ENCODE measurements around the gene RAB40AL.
"Not testable (repeated sequence)": the region's sequence is repeated elsewhere in the genome, so short reads cannot be mapped to it uniquely, and the experiment has no call there.

RAB40AL gene

GRCh38 chrX:102968216-102968615 lies 31.1 kb downstream of the RAB40AL start:
- no peak for TF ChIP-seq CTCF (conservative IDR thresholded peaks at IDR 0.05; ENCODE audit: low read length)
- no peak overlapping the region for H3K4me3 ChIP-seq (ENCODE audit: low read length)
- DNase-seq (ENCODE audit: low read depth): no peak

- not testable (repeated sequence) for DNase-seq (ENCODE audit: low read depth); H3K4me3 ChIP-seq (ENCODE audit: low read length)
These were observed 34.5 kb downstream of the RAB40AL start for GRCh38 chrX:102971536-102971935.

- TF ChIP-seq CTCF (conservative IDR thresholded peaks at IDR 0.05; ENCODE audit: low read length): no peak
- DNase-seq (ENCODE audit: low read depth): peak; percentile 48
- no peak overlapping the region for H3K4me3 ChIP-seq (ENCODE audit: low read length)
These were observed 37.9 kb downstream of the RAB40AL start for GRCh38 chrX:102975016-102975415.

GRCh38 chrX:102976286-102976685 lies 39.2 kb downstream of the RAB40AL start:
- TF ChIP-seq CTCF (conservative IDR thresholded peaks at IDR 0.05; ENCODE audit: low read length): no peak
- no peak overlapping the region for H3K4me3 ChIP-seq (ENCODE audit: low read length)
- DNase-seq (ENCODE audit: low read depth): peak; percentile 61

GRCh38 chrX:102976793-102977495 lies 39.9 kb downstream of the RAB40AL start:
- H3K4me3 ChIP-seq (ENCODE audit: low read length): no peak overlapping the region
- TF ChIP-seq CTCF (conservative IDR thresholded peaks at IDR 0.05; ENCODE audit: low read length): no peak
- DNase-seq (ENCODE audit: low read depth): peak; percentile 83

GRCh38 chrX:102978594-102978993 lies 41.5 kb downstream of the RAB40AL start:
- TF ChIP-seq CTCF (conservative IDR thresholded peaks at IDR 0.05; ENCODE audit: low read length): no peak

GRCh38 chrX:102979536-102979935 lies 42.5 kb downstream of the RAB40AL start:
- no peak for DNase-seq (ENCODE audit: low read depth)
- no peak overlapping the region for H3K4me3 ChIP-seq (ENCODE audit: low read length)
- TF ChIP-seq CTCF (conservative IDR thresholded peaks at IDR 0.05; ENCODE audit: low read length): no peak

More at GRCh38 chrX:102978594-102978993, 41.5 kb downstream of the RAB40AL start:
- no peak for DNase-seq (ENCODE audit: low read depth)
- H3K4me3 ChIP-seq (ENCODE audit: low read length): no peak overlapping the region

All from AG10803 (cell line).